Mononuclear cell (primary cell): Measurements from ENCODE around the gene RAF1. TPM values are rescaled to one million over a fixed set of nuclear protein-coding genes. Genes with fewer than 3 reads are reported as not detected.
"Not testable (repeated sequence)": the region's sequence is repeated elsewhere in the genome, so short reads cannot be mapped to it uniquely, and the experiment has no call there.

ENCODE experiments used
- H3K27me3 ChIP-seq: 2 replicates; pipeline ENCODE4 v1.6.0; 2011; ENCODE audit warnings: low read length, control low read depth; ENCODE audit not compliant: insufficient read depth
- H3K4me1 ChIP-seq: 2 replicates; pipeline ENCODE4 v1.5.1; 2011; ENCODE audit warnings: mild to moderate bottlenecking, low read length, control low read depth; ENCODE audit not compliant: insufficient read depth
- H3K4me3 ChIP-seq: 2 replicates; pipeline ENCODE4 v1.5.1; 2011; ENCODE audit warnings: mild to moderate bottlenecking, low read length, moderate library complexity
- H3K9me3 ChIP-seq: 2 replicates; pipeline ENCODE4 v1.5.1; 2011; ENCODE audit warnings: low read depth, mild to moderate bottlenecking, control low read depth, low read length
- total RNA-seq: library from RNA; depleted of rRNA; stranded (reverse); fragments of >200 nt; gene quantifications from one replicate; pipeline ENCODE4 v1.2.3, GENCODE V29; 2012

The RAF1 gene
- total RNA-seq, 1 donor = 176 TPM

DNA sequence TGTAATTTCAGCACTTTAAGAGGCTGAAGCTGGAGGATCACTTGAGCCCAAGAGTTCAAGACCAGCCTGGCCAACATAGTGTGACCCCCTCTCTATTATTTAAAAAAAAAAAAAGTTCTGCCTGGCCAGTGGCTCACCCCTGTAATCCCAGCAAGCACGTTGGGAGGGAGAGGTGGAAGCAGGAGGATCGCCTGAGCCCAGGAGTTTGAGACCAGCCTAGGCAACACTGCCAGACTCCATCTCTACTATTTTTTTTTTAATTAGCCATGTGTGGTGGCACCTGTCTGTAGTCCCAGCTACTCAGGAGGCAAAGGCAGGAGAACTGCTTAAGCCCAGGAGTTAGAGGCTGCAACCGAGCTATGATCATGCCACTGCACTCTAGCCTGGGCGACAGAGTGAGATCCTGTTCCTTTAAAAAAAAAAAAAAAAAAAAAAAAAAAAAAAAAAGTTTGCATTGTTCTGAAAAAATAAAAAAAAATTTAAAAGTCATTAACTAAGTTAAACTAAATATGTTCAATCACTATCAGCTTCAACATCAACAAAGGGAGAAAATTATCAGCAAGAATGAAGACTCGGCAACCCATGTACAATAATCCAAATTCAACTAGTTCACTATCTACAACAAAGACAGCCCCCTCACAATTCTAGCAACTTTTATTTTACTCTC lies 1.9 kb downstream of the RAF1 start:
- peaks cover 46% of the 10 kb centered on the region for H3K4me1 ChIP-seq
- no peaks in the 10 kb centered on the region for H3K9me3 ChIP-seq
- H3K27me3 ChIP-seq = no peaks in the 10 kb centered on the region
- H3K4me3 ChIP-seq = peak overlapping the region; percentile 82

DNA sequence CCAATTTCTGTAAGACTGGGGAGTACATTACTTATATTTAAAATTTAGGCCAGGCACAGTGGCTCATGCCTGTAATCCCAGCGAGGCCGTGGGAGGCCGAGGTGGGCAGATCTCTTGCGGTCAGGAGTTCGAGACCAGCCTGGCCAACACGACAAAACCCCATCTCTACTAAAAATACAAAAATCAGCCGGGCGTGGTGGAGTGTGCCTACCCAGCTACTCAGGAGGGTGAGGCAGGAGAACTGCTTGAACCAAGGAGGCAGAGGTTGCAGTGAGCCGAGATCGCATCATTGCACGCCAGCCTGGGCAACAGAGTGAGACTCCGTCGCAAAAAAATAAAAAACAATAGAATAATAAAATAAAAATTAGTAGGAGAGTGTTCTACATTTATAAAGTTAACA lies 2.5 kb downstream of the RAF1 start:
- not testable (repeated sequence) for H3K27me3 ChIP-seq, H3K9me3 ChIP-seq, H3K4me3 ChIP-seq
- peaks cover 53% of the 10 kb centered on the region for H3K4me1 ChIP-seq

GRCh38 chr3:12660196-12660595 lies 3.7 kb downstream of the RAF1 start:
- Histone ChIP-seq H3K9me3 (no peaks in the 10 kb centered on the region), H3K4me1 (peaks cover 63% of the 10 kb centered on the region), H3K4me3 (no peak overlapping the region), H3K27me3 (no peaks in the 10 kb centered on the region)

- Histone ChIP-seq H3K4me1 (peaks cover 66% of the 10 kb centered on the region), H3K4me3 (no peak overlapping the region), H3K9me3 (no peaks in the 10 kb centered on the region), H3K27me3 (no peaks in the 10 kb centered on the region)
Observed at GRCh38 chr3:12659316-12660015, 4.5 kb downstream of the RAF1 start.

DNA sequence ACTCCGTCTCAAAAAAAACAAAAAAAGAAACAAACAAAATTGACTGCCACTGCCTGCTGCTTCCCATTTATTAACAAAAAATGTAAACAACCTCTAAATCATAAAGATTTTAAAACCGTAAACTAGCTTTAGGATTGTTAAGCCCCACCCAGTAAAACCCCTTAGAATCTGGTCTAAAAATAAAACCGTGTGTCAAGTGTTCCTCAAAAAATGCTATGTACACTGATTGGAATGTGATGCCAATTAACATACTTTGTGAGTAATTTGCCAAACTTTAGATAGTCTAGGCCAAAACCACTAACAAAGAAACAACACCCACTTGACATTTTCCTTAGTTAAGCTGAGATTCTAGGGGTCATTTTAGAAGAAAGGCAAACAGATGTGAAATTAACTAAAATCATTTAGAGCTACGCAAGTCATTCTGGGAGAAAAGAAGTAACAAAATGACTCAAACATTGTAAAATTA lies 5.3 kb downstream of the RAF1 start:
- Histone ChIP-seq H3K4me1 (peaks cover 66% of the 10 kb centered on the region), H3K4me3 (no peak overlapping the region), H3K27me3 (no peaks in the 10 kb centered on the region), H3K9me3 (no peaks in the 10 kb centered on the region)

DNA sequence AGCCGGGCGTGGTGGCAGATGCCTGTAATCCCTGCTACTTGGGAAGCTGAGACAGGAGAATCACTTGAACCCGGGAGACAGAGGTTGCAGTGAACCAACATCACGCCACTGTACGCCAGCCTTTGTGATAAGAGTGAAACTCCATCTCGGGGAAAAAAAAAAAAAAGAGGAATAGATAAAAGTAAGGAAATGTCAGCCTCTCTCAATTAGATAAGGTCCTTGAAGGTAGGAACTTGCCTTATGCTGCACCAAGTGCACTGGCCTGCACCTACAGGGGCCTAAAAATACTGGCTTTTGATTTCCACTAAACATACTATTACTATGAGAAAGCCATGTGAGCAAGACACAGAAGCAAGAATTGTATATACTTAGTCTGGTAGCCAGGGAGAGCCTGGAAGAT lies 7.1 kb downstream of the RAF1 start:
- Histone ChIP-seq H3K27me3 (no peaks in the 10 kb centered on the region), H3K4me3 (no peak overlapping the region), H3K9me3 (no peaks in the 10 kb centered on the region), H3K4me1 (peaks cover 59% of the 10 kb centered on the region)

- peaks cover 52% of the 10 kb centered on the region for H3K4me1 ChIP-seq
- no peak overlapping the region for H3K4me3 ChIP-seq
- H3K27me3 ChIP-seq = no peaks in the 10 kb centered on the region
- no peaks in the 10 kb centered on the region for H3K9me3 ChIP-seq
Observed at GRCh38 chr3:12656193-12656592, 7.7 kb downstream of the RAF1 start.

GRCh38 chr3:12655701-12656100 lies 8.2 kb downstream of the RAF1 start:
- Histone ChIP-seq H3K4me3 (no peak overlapping the region), H3K4me1 (peaks cover 50% of the 10 kb centered on the region)

DNA sequence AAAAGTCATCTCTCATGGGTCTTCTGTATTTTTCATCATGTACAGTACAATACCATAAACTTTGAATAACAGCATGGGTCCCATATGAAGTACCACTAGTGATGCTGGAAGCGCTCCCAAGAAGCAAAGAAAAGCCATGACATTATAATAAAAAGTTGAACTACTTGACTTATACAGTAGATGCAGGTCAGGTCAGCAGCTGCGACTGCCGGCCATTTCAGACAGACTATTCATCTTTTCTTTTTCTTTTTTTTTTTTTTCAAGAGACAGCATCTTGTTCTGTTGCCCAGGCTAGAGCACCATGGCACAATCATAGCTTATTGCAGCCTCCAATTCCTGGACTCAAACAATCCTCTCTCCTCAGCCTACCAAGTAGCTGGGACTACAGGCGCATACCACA lies 10.2 kb downstream of the RAF1 start:
- H3K9me3 ChIP-seq = no peaks in the 10 kb centered on the region
- no peaks in the 10 kb centered on the region for H3K27me3 ChIP-seq
- H3K4me3 ChIP-seq = no peak overlapping the region
- peaks cover 49% of the 10 kb centered on the region for H3K4me1 ChIP-seq

More at GRCh38 chr3:12655701-12656100, 8.2 kb downstream of the RAF1 start:
- no peaks in the 10 kb centered on the region for H3K9me3 ChIP-seq
- no peaks in the 10 kb centered on the region for H3K27me3 ChIP-seq

GRCh38 chr3:12648384-12648959 lies 15.4 kb downstream of the RAF1 start:
- Histone ChIP-seq H3K9me3 (no peaks in the 10 kb centered on the region), H3K4me1 (peaks cover 51% of the 10 kb centered on the region), H3K4me3 (no peak overlapping the region), H3K27me3 (no peaks in the 10 kb centered on the region)

GRCh38 chr3:12644331-12644937 lies 19.5 kb downstream of the RAF1 start:
- no peaks in the 10 kb centered on the region for H3K27me3 ChIP-seq
- no peak overlapping the region for H3K4me3 ChIP-seq
- H3K9me3 ChIP-seq = no peaks in the 10 kb centered on the region
- H3K4me1 ChIP-seq = peaks cover 42% of the 10 kb centered on the region

GRCh38 chr3:12643724-12644123 lies 20.2 kb downstream of the RAF1 start:
- no peak overlapping the region for H3K4me3 ChIP-seq
- H3K9me3 ChIP-seq = no peaks in the 10 kb centered on the region
- no peaks in the 10 kb centered on the region for H3K27me3 ChIP-seq
- peaks cover 35% of the 10 kb centered on the region for H3K4me1 ChIP-seq

- Histone ChIP-seq H3K27me3 (no peaks in the 10 kb centered on the region), H3K4me3 (no peak overlapping the region), H3K4me1 (peaks cover 29% of the 10 kb centered on the region), H3K9me3 (no peaks in the 10 kb centered on the region)
Observed at GRCh38 chr3:12643010-12643380, 20.9 kb downstream of the RAF1 start.

DNA sequence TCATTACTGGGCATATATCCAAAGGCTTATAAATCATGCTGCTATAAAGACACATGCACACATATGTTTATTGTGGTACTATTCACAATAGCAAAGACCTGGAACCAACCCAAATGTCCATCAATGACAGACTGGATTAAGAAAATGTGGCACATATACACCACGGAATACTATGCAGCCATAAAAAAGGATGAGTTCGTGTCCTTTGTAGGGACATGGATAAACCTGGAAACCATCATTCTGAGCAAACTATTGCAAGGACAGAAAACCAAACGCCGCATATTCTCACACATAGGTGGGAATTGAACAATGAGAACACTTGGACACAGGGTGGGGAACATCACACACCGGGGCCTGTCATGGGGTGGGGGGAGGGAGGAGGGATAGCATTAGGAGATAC lies 23.1 kb downstream of the RAF1 start:
- peaks cover 11% of the 10 kb centered on the region for H3K4me1 ChIP-seq
- H3K4me3 ChIP-seq, H3K27me3 ChIP-seq, H3K9me3 ChIP-seq: not testable (repeated sequence)

DNA sequence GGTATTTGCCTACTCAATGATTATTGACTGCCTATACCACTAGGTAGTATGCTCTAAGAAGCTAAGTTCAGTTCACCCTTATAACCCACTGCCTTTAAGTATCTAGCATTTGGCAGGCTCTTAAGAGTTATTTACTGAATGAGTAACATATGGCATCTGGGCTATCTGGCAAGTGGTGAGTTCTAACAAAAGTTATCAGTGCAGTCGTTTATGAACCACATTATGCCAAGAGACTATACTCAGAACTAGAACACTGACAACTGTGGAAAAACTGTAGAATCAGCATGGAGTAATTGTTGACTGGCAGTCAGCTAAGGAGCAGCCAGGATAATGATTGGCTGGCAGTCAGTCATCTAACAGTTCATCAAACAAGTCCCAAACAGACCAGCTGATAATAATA lies 25.8 kb downstream of the RAF1 start:
- Histone ChIP-seq H3K27me3 (no peaks in the 10 kb centered on the region), H3K4me3 (no peak overlapping the region), H3K9me3 (no peaks in the 10 kb centered on the region)

More for the DNA sequence above, 25.8 kb downstream of the RAF1 start:
- H3K4me1 ChIP-seq = peaks cover 3% of the 10 kb centered on the region
